Thymus (tissue), 11 donors: ENCODE data around the gene TRAPPC5. TPM values are rescaled to one million over a fixed set of nuclear protein-coding genes. Genes with fewer than 3 reads are reported as not detected.

ENCODE experiments used
- DNase-seq, 9 donors: peaks; one replicate each; pipeline ENCODE4 v3.0.0-alpha.2; 2013; ENCODE audit warnings: low spot score in 9 of 9, low read depth in 6 of 9, missing footprints in 1 of 9
- H3K27ac ChIP-seq, 2 donors: one replicate each; pipeline ENCODE4 v1.5.1; 2013; ENCODE audit warnings: control low read depth in 1 of 2, low read depth in 1 of 2, low read length in 1 of 2, mild to moderate bottlenecking in 1 of 2, moderate library complexity in 1 of 2
- H3K27me3 ChIP-seq, 2 donors: one replicate each; pipeline ENCODE4 v1.5.1; 2013; ENCODE audit warnings: low read length in 1 of 2; ENCODE audit not compliant: control insufficient read depth in 2 of 2, insufficient read depth in 1 of 2
- H3K36me3 ChIP-seq, 2 donors: one replicate each; pipeline ENCODE4 v1.5.1; 2013; ENCODE audit warnings: low read length in 1 of 2, mild to moderate bottlenecking in 1 of 2, moderate library complexity in 1 of 2; ENCODE audit not compliant: control insufficient read depth in 2 of 2, insufficient read depth in 2 of 2
- H3K4me1 ChIP-seq, 2 donors: one replicate each; pipeline ENCODE4 v1.5.1; 2013; ENCODE audit warnings: low read length in 2 of 2; ENCODE audit not compliant: control insufficient read depth in 2 of 2, insufficient read depth in 2 of 2
- H3K4me3 ChIP-seq, 2 donors: one replicate each; pipeline ENCODE4 v1.5.1; 2013; ENCODE audit warnings: low read length in 2 of 2, control low read depth in 1 of 2, mild to moderate bottlenecking in 1 of 2
- H3K9me3 ChIP-seq, 2 donors: one replicate each; pipeline ENCODE4 v1.5.1; 2013; ENCODE audit warnings: low read length in 1 of 2, mild to moderate bottlenecking in 1 of 2; ENCODE audit not compliant: control insufficient read depth in 2 of 2, insufficient read depth in 1 of 2
- WGBS: extraction: QIAGEN DNeasy Blood & Tissue Kit; methylation state at CpG from one replicate; pipeline ENCODE4 v1.1.7; 2013; 5-methylcytosine and 5-hydroxymethylcytosine counted together
- polyA plus RNA-seq: library from polyadenylated mRNA; stranded (reverse); fragments of 200-250 nt; gene quantifications from one replicate; pipeline ENCODE4 v1.2.3, GENCODE V29; 2013
- total RNA-seq: library from RNA; stranded (reverse); fragments of 120-200 nt; gene quantifications from one replicate; pipeline ENCODE4 v1.2.4, GENCODE V29; 2013
- donor health status: healthy.

The TRAPPC5 gene
- total and polyA plus RNA-seq, 2 donors: 59.5 to 108 TPM

DNA sequence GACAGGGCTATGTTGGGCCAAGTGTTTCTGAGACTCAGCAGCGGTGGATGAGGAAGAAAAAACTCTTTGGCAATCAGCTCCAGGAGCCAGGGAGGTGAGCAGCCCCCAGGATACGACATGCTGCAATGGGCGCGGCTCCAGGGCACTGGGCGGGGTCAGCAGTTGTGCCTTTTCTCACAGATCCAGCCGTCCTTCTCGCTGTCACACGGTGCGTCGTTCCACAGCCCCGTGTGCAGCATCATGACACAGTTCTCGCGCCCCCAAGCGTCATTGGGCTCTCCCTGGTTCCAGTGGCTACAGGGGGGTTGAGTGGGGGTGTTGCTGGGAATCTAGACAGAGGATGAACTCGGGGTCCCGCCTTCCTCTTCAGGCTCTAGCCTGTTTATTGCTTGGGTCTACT, 48.6 kb downstream of the TRAPPC5 start:
- Histone ChIP-seq H3K36me3 (no peaks in the 10 kb centered on the region), H3K27ac (no peak overlapping the region), H3K4me3 (no peak overlapping the region), H3K27me3 (peaks cover 29 to 62% of the 10 kb centered on the region in 2 donors), H3K9me3 (no peaks in the 10 kb centered on the region), H3K4me1 (no peaks in the 10 kb centered on the region)
- 23% methylated on average over 16 of the region's 16 CpGs for WGBS
- DNase-seq: no peak

DNA sequence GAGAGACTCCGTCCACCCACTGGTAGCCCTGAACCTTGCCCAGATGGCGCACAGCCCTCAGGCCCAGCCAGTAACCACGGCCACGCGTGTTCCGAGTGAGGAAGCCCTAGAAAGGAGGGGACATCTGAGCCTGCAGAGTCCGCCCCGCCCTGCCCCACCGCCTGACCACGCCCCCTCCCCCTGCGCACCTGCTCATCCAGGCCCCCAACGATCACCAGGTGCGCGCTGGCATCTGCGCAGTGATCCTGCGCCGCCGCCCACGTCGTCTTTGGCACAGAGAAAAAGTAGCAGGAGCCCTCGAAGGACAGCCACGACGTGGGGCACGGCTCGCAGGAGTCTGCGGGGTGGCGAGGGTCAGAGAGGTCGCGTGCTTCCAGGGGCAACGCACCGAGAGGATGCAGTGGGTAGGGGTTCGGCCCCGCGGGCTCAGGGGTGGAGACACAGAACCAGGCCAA, 49.2 kb downstream of the TRAPPC5 start:
- no peaks in the 10 kb centered on the region for H3K4me1 ChIP-seq
- peaks cover 29 to 67% of the 10 kb centered on the region in 2 donors for H3K27me3 ChIP-seq
- no peak overlapping the region for H3K4me3 ChIP-seq
- H3K36me3 ChIP-seq: no peaks in the 10 kb centered on the region
- WGBS: 10% methylated on average over 34 of the region's 34 CpGs
- no peak overlapping the region for H3K27ac ChIP-seq
- no peaks in the 10 kb centered on the region for H3K9me3 ChIP-seq
- no peak for DNase-seq

GRCh38 chr19:7730286-7731217, 49.9 kb downstream of the TRAPPC5 start:
- DNase-seq: no peak
- Histone ChIP-seq H3K27me3 (peaks cover 29 to 68% of the 10 kb centered on the region in 2 donors), H3K4me3 (no peak overlapping the region), H3K27ac (no peak overlapping the region), H3K9me3 (no peaks in the 10 kb centered on the region), H3K4me1 (no peaks in the 10 kb centered on the region), H3K36me3 (no peaks in the 10 kb centered on the region)
- 6% methylated on average over 78 of the region's 78 CpGs for WGBS

DNA sequence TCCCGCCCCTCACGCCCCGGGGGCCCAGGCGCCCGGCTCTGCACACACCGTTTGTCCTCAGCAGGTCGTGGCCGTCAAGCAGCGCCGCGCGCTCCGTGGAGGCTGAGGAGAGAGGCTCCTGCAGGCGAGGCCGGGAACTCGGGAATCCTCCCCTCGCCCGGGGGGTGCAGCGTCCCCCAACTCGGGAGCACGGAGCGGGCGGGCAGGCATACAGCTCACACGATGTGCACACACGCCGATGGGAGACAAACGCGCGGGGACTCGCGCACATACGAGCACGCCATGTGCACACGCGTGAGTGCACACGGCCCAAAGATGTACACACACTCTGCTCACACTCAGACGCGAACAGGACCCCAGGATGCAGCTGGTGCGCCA, 50.6 kb downstream of the TRAPPC5 start:
- WGBS: 71% methylated on average over 39 of the region's 39 CpGs
- Histone ChIP-seq H3K4me3 (no peak overlapping the region), H3K4me1 (no peaks in the 10 kb centered on the region), H3K36me3 (no peaks in the 10 kb centered on the region), H3K27me3 (peaks cover 29 to 69% of the 10 kb centered on the region in 2 donors), H3K9me3 (no peaks in the 10 kb centered on the region), H3K27ac (no peak overlapping the region)
- DNase-seq: no peak

DNA sequence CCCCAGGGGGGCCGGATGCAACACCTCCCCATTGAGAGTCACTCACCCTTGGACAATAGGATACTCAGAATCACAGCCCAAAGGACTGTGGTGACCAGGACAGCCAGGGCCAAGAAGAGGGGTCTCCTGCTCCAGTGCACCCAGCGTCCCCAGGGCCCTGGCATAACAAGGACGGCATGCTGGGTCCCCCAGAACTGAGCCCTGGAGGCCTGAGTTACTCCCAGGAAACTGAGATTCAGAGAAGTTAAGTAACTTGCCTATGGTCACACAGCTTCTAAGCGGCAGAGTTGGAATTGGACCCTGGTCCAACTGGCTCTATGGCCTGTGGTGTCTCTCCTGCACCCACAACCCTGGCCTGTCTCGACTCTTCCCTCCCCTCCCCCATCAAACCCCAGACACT, 51.0 kb downstream of the TRAPPC5 start:
- Histone ChIP-seq H3K27ac (no peak overlapping the region), H3K27me3 (peaks cover 29 to 70% of the 10 kb centered on the region in 2 donors), H3K9me3 (no peaks in the 10 kb centered on the region), H3K4me3 (no peak overlapping the region), H3K36me3 (no peaks in the 10 kb centered on the region), H3K4me1 (no peaks in the 10 kb centered on the region)
- WGBS: 85% methylated on average over 5 of the region's 5 CpGs
- no peak for DNase-seq

GRCh38 chr19:7732045-7732444, 51.4 kb downstream of the TRAPPC5 start, which contains the start of gene CLEC4G:
CLEC4G (minus strand) TSS chr19:7732110; CDS start chr19:7732102, 8 bp downstream.
- no peak for DNase-seq
- no peaks in the 10 kb centered on the region for H3K36me3 ChIP-seq
- 81% methylated on average over 9 of the region's 9 CpGs for WGBS
- H3K9me3 ChIP-seq: no peaks in the 10 kb centered on the region
- peaks cover 29 to 68% of the 10 kb centered on the region in 2 donors for H3K27me3 ChIP-seq
- H3K4me3 ChIP-seq: no peak within 1 kb of the TSS
- H3K27ac ChIP-seq: no peak within 1 kb of the TSS
- no peaks in the 10 kb centered on the region for H3K4me1 ChIP-seq

GRCh38 chr19:7733376-7733775, 52.7 kb downstream of the TRAPPC5 start:
- Histone ChIP-seq H3K27me3 (peaks cover 29 to 57% of the 10 kb centered on the region in 2 donors), H3K4me3 (no peak overlapping the region), H3K4me1 (no peaks in the 10 kb centered on the region), H3K27ac (no peak overlapping the region), H3K36me3 (no peaks in the 10 kb centered on the region), H3K9me3 (no peaks in the 10 kb centered on the region)
- DNase-seq: no peak
- 88% methylated on average over 6 of the region's 6 CpGs for WGBS

DNA sequence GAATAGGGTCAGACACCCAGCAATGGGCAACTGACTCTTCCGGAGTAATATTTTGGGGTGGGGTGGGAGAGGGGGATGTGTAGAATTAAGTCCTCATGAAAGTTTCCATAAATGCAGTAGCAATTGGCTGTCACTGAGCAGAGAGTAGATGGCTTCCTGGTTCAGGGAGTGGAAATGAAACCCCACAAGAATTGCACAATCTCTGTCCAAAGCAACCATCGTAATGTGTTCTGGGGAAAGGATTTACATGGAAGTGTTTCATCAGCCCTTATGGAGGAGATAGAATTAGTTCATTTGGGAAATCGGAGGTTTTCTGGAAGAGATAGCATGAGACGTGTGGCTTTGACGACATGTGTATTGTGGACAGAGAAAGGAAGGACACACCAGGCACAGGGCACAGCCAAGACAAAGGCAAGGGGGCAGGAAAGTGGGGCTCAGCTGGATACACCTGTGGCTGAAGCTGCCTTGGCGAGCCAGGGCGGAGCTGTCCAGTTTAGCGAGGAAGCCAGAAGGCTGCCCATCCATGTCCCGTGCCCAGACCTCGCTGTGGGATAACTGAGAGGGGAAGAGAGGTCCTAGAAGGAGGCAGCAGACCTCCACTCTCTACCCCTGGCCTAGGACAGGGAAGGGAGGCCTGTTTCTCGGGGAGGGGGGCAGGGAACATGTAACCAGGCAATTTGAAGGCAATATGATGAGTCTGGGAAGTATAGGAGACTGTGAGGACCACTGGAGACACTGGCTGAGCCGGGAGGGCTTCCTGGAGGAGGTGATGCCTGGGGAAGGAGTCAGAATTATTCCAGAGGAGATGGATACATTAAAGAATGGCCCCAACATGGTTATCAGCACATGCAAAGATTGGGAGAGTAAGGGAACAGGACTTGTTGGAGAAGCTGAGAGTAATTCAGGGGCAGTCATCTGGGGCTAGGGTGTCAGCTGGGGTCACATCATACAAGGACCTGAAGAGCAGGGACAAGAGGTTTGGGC, 53.9 kb downstream of the TRAPPC5 start:
- Histone ChIP-seq H3K27ac (no peak overlapping the region), H3K27me3 (peaks cover 20 to 46% of the 10 kb centered on the region in 2 donors)

More for the DNA sequence above, 53.9 kb downstream of the TRAPPC5 start:
- Histone ChIP-seq H3K4me3 (no peak overlapping the region), H3K9me3 (no peaks in the 10 kb centered on the region), H3K36me3 (no peaks in the 10 kb centered on the region), H3K4me1 (no peaks in the 10 kb centered on the region)
- no peak for DNase-seq
- WGBS: 74% methylated on average over 12 of the region's 12 CpGs
